AG04449 (cell line): ENCODE results near the gene ARL6IP6.
A peak's percentile ranks its signal among the peaks of the same experiment; 100 is the strongest.

Experiments used
- CTCF ChIA-PET: fragments of 350-600 bp; formaldehyde crosslinking; extraction: SDS; loops from one replicate; lab custom pipeline; 2021; ENCODE audit warnings: antibody characterized with exemption; lab: Yijun Ruan, JAX
- POLR2A ChIA-PET: fragments of 400-600, 350-600 bp; formaldehyde crosslinking; extraction: SDS; loops from one replicate; lab custom pipeline; 2020; ENCODE audit warnings: antibody characterized with exemption, inconsistent platforms; lab: Yijun Ruan, JAX
- DNase-seq: peaks from one replicate; pipeline ENCODE4 v3.0.0-alpha.2; 2010; ENCODE audit warnings: low read depth, low spot score
- H3K4me3 ChIP-seq: 2 replicates; pipeline ENCODE4 v1.5.1; 2011; ENCODE audit warnings: low read depth, mild to moderate bottlenecking, control low read depth, low read length
- CTCF ChIP-seq: IDR thresholded peaks from one replicate; pipeline ENCODE4 v1.5.1; 2011; ENCODE audit warnings: mild to moderate bottlenecking, moderate library complexity, low read length, control low read depth, inconsistent platforms; ENCODE audit not compliant: insufficient read depth; ENCODE audit errors: missing control alignments

ARL6IP6 gene

GRCh38 chr2:152706477-152707021 lies 11.9 kb upstream of the ARL6IP6 start:
- CTCF ChIA-PET = interaction anchor here (1.6 to 2.1 kb wide), 2 partner anchors 9 to 10 kb away, joined by 7 to 9 read pairs; partner anchors contain the start of gene PRPF40A
- no peak for DNase-seq
- H3K4me3 ChIP-seq = no peak overlapping the region
- POLR2A ChIA-PET = no interaction called here
- TF ChIP-seq CTCF = no peak

- DNase-seq = no peak
- TF ChIP-seq CTCF = no peak
- H3K4me3 ChIP-seq = no peak overlapping the region
- POLR2A ChIA-PET = no interaction called here
- CTCF ChIA-PET = no interaction called here
These were observed 9.7 kb upstream of the ARL6IP6 start for GRCh38 chr2:152708742-152709141.

- H3K4me3 ChIP-seq = no peak overlapping the region
- DNase-seq = no peak
- POLR2A ChIA-PET = no interaction called here
- CTCF ChIA-PET = interaction anchor here (1.6 kb wide), 1 partner anchor 11 kb away, joined by 5 read pairs; no protein-coding TSS in a partner anchor
- no peak for TF ChIP-seq CTCF
These were observed 7.7 kb upstream of the ARL6IP6 start for GRCh38 chr2:152710713-152711112.

GRCh38 chr2:152715112-152715511 lies 3.3 kb upstream of the ARL6IP6 start:
- no peak for TF ChIP-seq CTCF
- H3K4me3 ChIP-seq = no peak overlapping the region; the same call in 1 of the 2 replicates
- DNase-seq = no peak
- ChIA-PET POLR2A (interaction anchor here (0.6 kb wide), 1 partner anchor 51 kb away, joined by 3 read pairs; no protein-coding TSS in a partner anchor), CTCF (interaction anchor here (0.9 to 2.8 kb wide), 8 partner anchors 8 to 687 kb away, joined by 3 to 9 read pairs (median 4); no protein-coding TSS in a partner anchor)

- DNase-seq = no peak
- TF ChIP-seq CTCF = peak; percentile 34
- ChIA-PET CTCF (interaction anchor here (0.9 to 2.8 kb wide), 7 partner anchors 9 to 691 kb away, joined by 3 to 9 read pairs (median 4); no protein-coding TSS in a partner anchor), POLR2A (no interaction called here)
- H3K4me3 ChIP-seq = peak overlapping the region; percentile 99
These were observed 2.5 kb upstream of the ARL6IP6 start for GRCh38 chr2:152715854-152716428.

- POLR2A ChIA-PET = interaction anchor here (0.6 to 1.0 kb wide), 4 partner anchors 23 to 541 kb away, joined by 3 to 4 read pairs (median 4); partner anchors contain the start of gene STAM2
- CTCF ChIA-PET = interaction anchor here (1.2 to 2.8 kb wide), 4 partner anchors 9 to 691 kb away, joined by 3 to 9 read pairs (median 6); partner anchors contain the start of gene STAM2
- DNase-seq = no peak
- H3K4me3 ChIP-seq = peak overlapping the region; percentile 99
- TF ChIP-seq CTCF = no peak
These were observed 1.6 kb upstream of the ARL6IP6 start for GRCh38 chr2:152716805-152717227.
